Fibroblast of peridontal ligament (primary cell): ENCODE measurements around the gene CTSV.
"Not testable (repeated sequence)": the region's sequence is repeated elsewhere in the genome, so short reads cannot be mapped to it uniquely, and the experiment has no call there.

ENCODE experiments used
- DNase-seq: peaks from one replicate; pipeline ENCODE4 v3.0.0-alpha.2; 2010; ENCODE audit errors: extremely low read depth

The CTSV gene

GRCh38 chr9:97041898-97042297, 3.0 kb upstream of the CTSV start:
- DNase-seq: no peak

GRCh38 chr9:97039514-97039860, 545 bp upstream of the CTSV start:
- peak; percentile 40 for DNase-seq

GRCh38 chr9:97023505-97023904, 15.4 kb downstream of the CTSV start:
- DNase-seq: not testable (repeated sequence)

GRCh38 chr9:97013151-97014132, 25.5 kb downstream of the CTSV start:
- peak; percentile 74 for DNase-seq

GRCh38 chr9:97012617-97013016, 26.3 kb downstream of the CTSV start:
- DNase-seq: peak; percentile 25

- not testable (repeated sequence) for DNase-seq
Observed at GRCh38 chr9:97002195-97002594, 36.7 kb downstream of the CTSV start.

- not testable (repeated sequence) for DNase-seq
Observed at GRCh38 chr9:97001338-97001737, 37.6 kb downstream of the CTSV start.

GRCh38 chr9:97000139-97000787, 38.7 kb downstream of the CTSV start:
- not testable (repeated sequence) for DNase-seq

- not testable (repeated sequence) for DNase-seq
Observed at GRCh38 chr9:96999733-97000132, 39.2 kb downstream of the CTSV start.

- DNase-seq: not testable (repeated sequence)
Observed at GRCh38 chr9:96997009-96997701, 41.8 kb downstream of the CTSV start.

GRCh38 chr9:96994531-96995016, 44.4 kb downstream of the CTSV start:
- not testable (repeated sequence) for DNase-seq

GRCh38 chr9:96992303-96992702, 46.6 kb downstream of the CTSV start:
- DNase-seq: not testable (repeated sequence)

- not testable (repeated sequence) for DNase-seq
Observed at GRCh38 chr9:96989747-96990318, 49.1 kb downstream of the CTSV start.

GRCh38 chr9:96984887-96985286, 54.1 kb downstream of the CTSV start:
- DNase-seq: not testable (repeated sequence)

- not testable (repeated sequence) for DNase-seq
Observed at GRCh38 chr9:96984139-96984538, 54.8 kb downstream of the CTSV start.

- peak; percentile 2 for DNase-seq
Observed at GRCh38 chr9:96983496-96984122, 55.3 kb downstream of the CTSV start.
